HCT116 (cell line): ENCODE data around the gene GPR62. TPM values are rescaled to one million over a fixed set of nuclear protein-coding genes. Genes with fewer than 3 reads are reported as not detected.
"Not testable (repeated sequence)": the region's sequence is repeated elsewhere in the genome, so short reads cannot be mapped to it uniquely, and the experiment has no call there.

Source experiments
- ATAC-seq: fragments of 200-7000 bp; cut with Tn5 transposase; 2 replicates; pipeline ENCODE4 v1.9.1; 2020; ENCODE audit warnings: mild to moderate bottlenecking, moderate library complexity
- BruUV-seq: library from RNA; stranded (reverse); fragments of 400-500 nt; replicated peaks from 2 replicates; lab custom pipeline; 2021; lab: Mats Ljungman, UMichigan
- CTCF ChIA-PET: fragments of 300-600 bp; sonication (Branson Sonifier 250); formaldehyde crosslinking; loops from one replicate; lab custom pipeline; 2021; ENCODE audit warnings: antibody characterized with exemption; lab: Charles Lee
- POLR2A ChIA-PET: fragments of 300-600, 350-600 bp; sonication (Branson Sonifier 250); formaldehyde crosslinking; loops from one replicate; lab custom pipeline; 2021; ENCODE audit warnings: antibody characterized with exemption; lab: Charles Lee
- RAD21 ChIA-PET, 2 experiments: fragments of 300-600 bp; sonication (Branson Sonifier 250); formaldehyde crosslinking; loops; one replicate each; lab custom pipeline; 2023; ENCODE audit warnings: low total read pairs in 2 of 2; ENCODE audit not compliant: uncharacterized antibody in 2 of 2, unreplicated experiment in 2 of 2, low non-redundant PET in 1 of 2; lab: Charles Lee
- DNase-seq: peaks from one replicate; pipeline ENCODE4 v3.0.0-alpha.2; 2010; ENCODE audit warnings: low read depth, low spot score
- H2AFZ ChIP-seq: fragments of 200-600 bp; shearing (Covaris generic), sonication (generic); 2 replicates; pipeline ENCODE4 v1.6.1; 2017; ENCODE audit warnings: low read depth, mixed run types, mixed read lengths, antibody characterized with exemption, low read length; ENCODE audit not compliant: poor library complexity, severe bottlenecking
- H3K27ac ChIP-seq: 2 replicates; pipeline ENCODE4 v1.5.1; 2012; ENCODE audit warnings: low read depth, low read length
- H3K27me3 ChIP-seq: fragments of 200-600 bp; sonication (generic); 2 replicates; pipeline ENCODE4 v1.6.1; 2016; ENCODE audit warnings: mixed run types, low read length, mixed read lengths; ENCODE audit not compliant: insufficient read depth
- H3K36me3 ChIP-seq, 2 experiments: fragments of 200-500 bp in 1 of 2; fragments of 200-600 bp in 1 of 2; sonication (Bioruptor generic) in 1 of 2; sonication (generic) in 1 of 2; 2 replicates each; pipeline versions ENCODE4 v1.5.1 to v1.6.1; 2014 to 2016; ENCODE audit warnings: low read length in 2 of 2, inconsistent platforms in 1 of 2, mixed read lengths in 1 of 2, mixed run types in 1 of 2; ENCODE audit not compliant: insufficient read depth in 2 of 2, control insufficient read depth in 1 of 2
- H3K4me1 ChIP-seq, 2 experiments: fragments of 200-600 bp in 1 of 2; sonication (generic) in 1 of 2; 2 replicates each; pipeline versions ENCODE4 v1.5.1 to v1.6.1; 2012 to 2017; ENCODE audit warnings: low read length in 2 of 2, inconsistent platforms in 1 of 2, mild to moderate bottlenecking in 1 of 2, mixed read lengths in 1 of 2, mixed run types in 1 of 2, moderate library complexity in 1 of 2; ENCODE audit not compliant: insufficient read depth in 2 of 2, control insufficient read depth in 1 of 2
- H3K4me2 ChIP-seq: fragments of 200-600 bp; sonication (generic); 2 replicates; pipeline ENCODE4 v1.6.1; 2017; ENCODE audit warnings: mixed run types, low read length, mixed read lengths
- H3K4me3 ChIP-seq, 2 experiments: fragments of 200-600 bp in 1 of 2; sonication (generic) in 1 of 2; replicated peaks in 1 of 2; 2 replicates each; pipeline ENCODE4 v1.5.1; 2011 to 2016; ENCODE audit warnings: low read length in 2 of 2, control low read depth in 1 of 2, low read depth in 1 of 2, mild to moderate bottlenecking in 1 of 2, mixed read lengths in 1 of 2, mixed run types in 1 of 2
- H3K79me2 ChIP-seq: fragments of 200-600 bp; sonication (generic); 2 replicates; pipeline ENCODE4 v1.6.1; 2017; ENCODE audit warnings: mild to moderate bottlenecking, mixed run types, low read length, moderate library complexity, mixed read lengths; ENCODE audit not compliant: insufficient read depth
- H3K9ac ChIP-seq: fragments of 200-600 bp; sonication (generic); 2 replicates; pipeline ENCODE4 v1.6.1; 2016; ENCODE audit warnings: low read length, mixed read lengths
- H3K9me2 ChIP-seq: fragments of 200-600 bp; sonication (generic), shearing (Covaris generic); 2 replicates; pipeline ENCODE4 v1.6.1; 2017; ENCODE audit warnings: mixed run types, mild to moderate bottlenecking, moderate library complexity; ENCODE audit not compliant: insufficient read depth
- H3K9me3 ChIP-seq, 2 experiments: fragments of 200-500 bp in 1 of 2; fragments of 200-600 bp in 1 of 2; sonication (Bioruptor generic) in 1 of 2; sonication (generic) in 1 of 2; 2 replicates each; pipeline ENCODE4 v1.6.1; 2014 to 2017; ENCODE audit warnings: low read length in 2 of 2, mixed read lengths in 2 of 2, inconsistent platforms in 1 of 2, low read depth in 1 of 2, mild to moderate bottlenecking in 1 of 2, mixed run types in 1 of 2, moderate library complexity in 1 of 2; ENCODE audit not compliant: control insufficient read depth in 1 of 2, insufficient read depth in 1 of 2
- H4K20me1 ChIP-seq: fragments of 200-600 bp; sonication (generic), shearing (Covaris generic); 2 replicates; pipeline ENCODE4 v1.6.1; 2017; ENCODE audit warnings: mixed run types, mild to moderate bottlenecking, moderate library complexity; ENCODE audit not compliant: insufficient read depth
- CTCF ChIP-seq, 3 experiments: fragments of 200-600 bp in 1 of 3; sonication (generic) in 1 of 3; IDR thresholded peaks in 2 of 3; conservative IDR thresholded peaks in 1 of 3; 2 replicates each; pipeline ENCODE4 v1.5.1; 2012 to 2017; ENCODE audit warnings: low read depth in 2 of 3, low read length in 2 of 3, antibody characterized with exemption in 1 of 3, borderline replicate concordance in 1 of 3, control low read depth in 1 of 3, mild to moderate bottlenecking in 1 of 3, mixed read lengths in 1 of 3, mixed run types in 1 of 3, moderate library complexity in 1 of 3; ENCODE audit not compliant: insufficient read depth in 1 of 3
- REST ChIP-seq: IDR thresholded peaks from 2 replicates; pipeline ENCODE4 v1.6.1; 2012; ENCODE audit warnings: low read depth
- TCF7L2 ChIP-seq: IDR thresholded peaks from 2 replicates; pipeline ENCODE4 v1.7.0; 2011; ENCODE audit warnings: borderline replicate concordance, inconsistent platforms; ENCODE audit not compliant: insufficient read depth, insufficient read length; ENCODE audit errors: extremely low read depth
- ZFX ChIP-seq: fragments of 450-650 bp; IDR thresholded peaks from 2 replicates; pipeline ENCODE4 v1.6.1; 2017
- intact Hi-C: fragments of 100-400 bp; cut with micrococcal nuclease; formaldehyde crosslinking; loops from 2 replicates; pipeline ENCODE4 v1.10.0; 2022
- total RNA-seq: library from RNA; stranded (reverse); gene quantifications from one replicate; pipeline ENCODE4 v1.2.1, GENCODE V29; 2021; ENCODE audit not compliant: unreplicated experiment

The GPR62 gene
- total RNA-seq, 1 experiment from 2014 or later: not detected

GRCh38 chr3:51988286-51989146, 33.3 kb downstream of the GPR62 start:
- intact Hi-C loops: no loop called here
- CTCF ChIA-PET: no interaction called here
- TF ChIP-seq CTCF (IDR thresholded peaks at IDR 0.05 in 2 of 3, conservative IDR thresholded peaks at IDR 0.05 in 1 of 3; ENCODE audit: borderline replicate concordance in 1 of 3, insufficient read depth in 1 of 3, low read depth in 2 of 3, low read length in 2 of 3) (no peak), TCF7L2 (no peak), ZFX (no peak), REST (no peak)

DNA sequence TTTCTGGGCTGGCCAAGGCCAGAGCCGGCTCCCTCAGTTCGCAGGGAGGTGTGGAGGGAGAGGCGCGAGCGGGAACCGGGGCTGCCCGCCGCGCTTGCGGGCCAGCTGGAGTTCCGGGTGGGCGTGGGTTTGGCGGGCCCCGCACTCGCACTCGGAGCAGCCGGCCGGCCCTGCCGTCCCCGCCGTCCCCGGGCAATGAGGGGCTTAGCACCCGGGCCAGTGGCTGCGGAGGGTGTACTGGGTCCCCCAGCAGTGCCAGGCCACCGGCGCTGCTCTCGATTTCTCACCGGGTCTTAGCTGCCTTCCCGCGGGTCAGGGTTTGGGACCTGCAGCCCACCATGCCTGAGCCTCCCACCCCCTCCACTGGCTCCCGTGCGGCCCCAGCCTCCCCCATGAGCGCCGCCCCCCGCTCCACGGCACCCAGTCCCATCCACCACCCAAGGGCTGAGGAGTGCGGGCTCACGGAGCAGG, 35.4 kb downstream of the GPR62 start:
- H2AFZ ChIP-seq, H3K4me2 ChIP-seq, BruUV-seq, ATAC-seq, H3K9me3 ChIP-seq, DNase-seq, RAD21 ChIA-PET, intact Hi-C loops, H3K9me2 ChIP-seq, H3K27me3 ChIP-seq, H3K4me3 ChIP-seq, H4K20me1 ChIP-seq, H3K9ac ChIP-seq: not testable (repeated sequence)
- CTCF ChIA-PET: interaction anchor here (0.8 to 1.3 kb wide), 2 partner anchors 8 to 15 kb away, joined by 3 to 8 read pairs; partner anchors contain the start of genes ABHD14A and ACY1
- H3K4me1 ChIP-seq: peaks cover 7 to 42% of the 10 kb centered on the region in 2 experiments
- H3K79me2 ChIP-seq: peaks cover 27% of the 10 kb centered on the region
- H3K27ac ChIP-seq: peak overlapping the region; percentile 26; the same call in 1 of the 2 replicates
- peaks cover 15 to 29% of the 10 kb centered on the region in 2 experiments for H3K36me3 ChIP-seq
- POLR2A ChIA-PET: interaction anchor here (0.6 to 5.1 kb wide), 9 partner anchors 8 to 424 kb away, joined by 3 to 47 read pairs (median 4); partner anchors contain the start of genes ABHD14B, ACY1, PARP3 and PCBP4

More at GRCh38 chr3:51988286-51989146, 33.3 kb downstream of the GPR62 start:
- Histone ChIP-seq H4K20me1 (no peaks in the 10 kb centered on the region; the same call in 1 of the 2 replicates), H3K9me3 (no peaks in the 10 kb centered on the region), H3K27ac (no peak overlapping the region), H3K79me2 (peaks cover 7% of the 10 kb centered on the region; the same call in 1 of the 2 replicates), H3K4me2 (no peak overlapping the region), H3K36me3 (peaks cover 2 to 10% of the 10 kb centered on the region in 2 experiments; a peak in 2 of 4 replicates), H2AFZ (no peak overlapping the region), H3K9ac (no peak overlapping the region), H3K27me3 (no peaks in the 10 kb centered on the region), H3K4me3 (no peak overlapping the region), H3K9me2 (no peaks in the 10 kb centered on the region), H3K4me1 (peaks cover 8 to 50% of the 10 kb centered on the region in 2 experiments)
- BruUV-seq: no TSS peak
- DNase-seq (no peak), ATAC-seq (no peak)
- POLR2A ChIA-PET: no interaction called here
- RAD21 ChIA-PET: no interaction called here
